H1 (cell line): ENCODE results near the gene SIPA1L2. TPM values are rescaled to one million over a fixed set of nuclear protein-coding genes. Genes with fewer than 3 reads are reported as not detected.

Source experiments
- CTCF ChIA-PET: fragments of 300-600 bp; sonication (Branson Sonifier 250); formaldehyde crosslinking; loops from one replicate; lab custom pipeline; 2021; ENCODE audit not compliant: partially characterized antibody; lab: Charles Lee
- POLR2A ChIA-PET: fragments of 300-600 bp; sonication (Branson Sonifier 250); formaldehyde crosslinking; loops from one replicate; lab custom pipeline; 2021; ENCODE audit warnings: inconsistent platforms; ENCODE audit not compliant: partially characterized antibody; lab: Charles Lee
- DNase-seq, 2 experiments: peaks; one replicate each; pipeline versions ENCODE4 v3.0.0 to v3.0.0-alpha.2; 2010 to 2022; ENCODE audit warnings: low spot score in 2 of 2, low read depth in 1 of 2, mixed read lengths in 1 of 2
- FAIRE-seq: peaks from 2 replicates; lab custom pipeline; 2011; peaks lifted over from hg19 to GRCh38; lab: Jason Lieb, UNC
- H2AFZ ChIP-seq: 2 replicates; pipeline ENCODE4 v1.8.1; 2012; ENCODE audit warnings: low read length, inconsistent platforms
- H2AK5ac ChIP-seq: 2 replicates; pipeline ENCODE4 v1.6.1; 2013; ENCODE audit warnings: low read depth, low read length
- H2BK120ac ChIP-seq: replicated peaks from 2 replicates; pipeline ENCODE3; 2013; ENCODE audit warnings: low read depth, low read length, inconsistent platforms
- H2BK12ac ChIP-seq: 2 replicates; pipeline ENCODE4 v1.6.1; 2013; ENCODE audit warnings: low read depth, low read length
- H2BK15ac ChIP-seq: 2 replicates; pipeline ENCODE4 v1.6.1; 2013; ENCODE audit warnings: low read length
- H2BK20ac ChIP-seq: 2 replicates; pipeline ENCODE4 v1.6.1; 2013; ENCODE audit warnings: low read length
- H2BK5ac ChIP-seq: 2 replicates; pipeline ENCODE4 v1.6.1; 2013; ENCODE audit warnings: low read depth, low read length
- H3K14ac ChIP-seq: 2 replicates; pipeline ENCODE4 v1.6.1; 2013; ENCODE audit warnings: inconsistent platforms; ENCODE audit not compliant: insufficient read length
- H3K18ac ChIP-seq: 2 replicates; pipeline ENCODE4 v1.6.1; 2013; ENCODE audit warnings: low read length; ENCODE audit errors: extremely low read depth
- H3K23ac ChIP-seq: 2 replicates; pipeline ENCODE4 v1.6.1; 2013; ENCODE audit warnings: inconsistent platforms; ENCODE audit not compliant: insufficient read length
- H3K23me2 ChIP-seq: 2 replicates; pipeline ENCODE4 v1.6.1; 2013; ENCODE audit warnings: low read depth, low read length
- H3K27ac ChIP-seq: 2 replicates; pipeline ENCODE4 v1.6.1; 2011; ENCODE audit warnings: low read depth, low read length, inconsistent platforms
- H3K27me3 ChIP-seq, 4 experiments: replicated peaks in 1 of 4; 1 replicate in 1 of 4; 2 replicates in 3 of 4; pipeline versions ENCODE4 v1.6.1 to v1.8.1; 2011 to 2013; ENCODE audit warnings: low read length in 3 of 4, mild to moderate bottlenecking in 3 of 4, inconsistent platforms in 2 of 4, mixed read lengths in 2 of 4, moderate library complexity in 1 of 4; ENCODE audit not compliant: control insufficient read depth in 3 of 4, insufficient read depth in 3 of 4; ENCODE audit errors: extremely low read depth in 1 of 4
- H3K36me3 ChIP-seq, 4 experiments: 2 replicates each; pipeline versions ENCODE4 v1.6.1 to v1.8.1; 2011 to 2013; ENCODE audit warnings: mild to moderate bottlenecking in 4 of 4, low read length in 3 of 4, moderate library complexity in 2 of 4, control low read depth in 1 of 4, inconsistent platforms in 1 of 4; ENCODE audit not compliant: insufficient read depth in 4 of 4, control insufficient read depth in 2 of 4
- H3K4ac ChIP-seq: replicated peaks from 2 replicates; pipeline ENCODE3; 2013; ENCODE audit warnings: low read length, low read depth, mixed read lengths, inconsistent platforms; ENCODE audit not compliant: insufficient read length
- H3K4me1 ChIP-seq, 4 experiments: replicated peaks in 1 of 4; 1 replicate in 1 of 4; 2 replicates in 3 of 4; pipeline versions ENCODE4 v1.6.1 to v1.8.1; 2011 to 2013; ENCODE audit warnings: low read length in 3 of 4, inconsistent platforms in 2 of 4, mixed read lengths in 1 of 4; ENCODE audit not compliant: insufficient read depth in 4 of 4, control insufficient read depth in 3 of 4
- H3K4me2 ChIP-seq, 2 experiments: 2 replicates each; pipeline versions ENCODE4 v1.6.1 to v1.8.1; 2011 to 2013; ENCODE audit warnings: low read depth in 2 of 2, low read length in 2 of 2, control low read depth in 1 of 2, inconsistent platforms in 1 of 2, mild to moderate bottlenecking in 1 of 2; ENCODE audit not compliant: insufficient read depth in 1 of 2
- H3K4me3 ChIP-seq, 4 experiments: fragments of 200-600, 300-600 bp in 1 of 4; sonication (generic), shearing (Covaris generic), sonication (Bioruptor Twin) in 1 of 4; 2 replicates each; pipeline versions ENCODE4 v1.5.1 to v1.8.1; 2011 to 2016; ENCODE audit warnings: low read length in 4 of 4, low read depth in 3 of 4, control low read depth in 2 of 4, inconsistent platforms in 2 of 4, mild to moderate bottlenecking in 2 of 4, mixed read lengths in 1 of 4, moderate library complexity in 1 of 4; ENCODE audit not compliant: insufficient read depth in 2 of 4; ENCODE audit errors: extremely low read depth in 1 of 4
- H3K56ac ChIP-seq: replicated peaks from 2 replicates; pipeline ENCODE3; 2013; ENCODE audit warnings: low read depth, mild to moderate bottlenecking, mixed read lengths, low read length, inconsistent platforms; ENCODE audit not compliant: insufficient read length
- H3K79me1 ChIP-seq: 2 replicates; pipeline ENCODE4 v1.6.1; 2013; ENCODE audit warnings: low read depth, low read length, control low read depth
- H3K79me2 ChIP-seq, 2 experiments: 2 replicates each; pipeline versions ENCODE4 v1.6.1 to v1.8.1; 2012 to 2013; ENCODE audit warnings: low read length in 2 of 2, mild to moderate bottlenecking in 2 of 2, inconsistent platforms in 1 of 2; ENCODE audit not compliant: insufficient read depth in 2 of 2, control insufficient read depth in 1 of 2
- H3K9ac ChIP-seq, 4 experiments: replicated peaks in 1 of 4; 1 replicate in 1 of 4; 2 replicates in 3 of 4; pipeline versions ENCODE4 v1.6.1 to v1.8.1; 2011 to 2013; ENCODE audit warnings: low read depth in 3 of 4, low read length in 3 of 4, control low read depth in 2 of 4, mild to moderate bottlenecking in 2 of 4, moderate library complexity in 2 of 4, inconsistent platforms in 1 of 4; ENCODE audit errors: extremely low read depth in 1 of 4
- H3K9me3 ChIP-seq, 2 experiments: 2 replicates each; pipeline versions ENCODE4 v1.6.1 to v1.8.1; 2012 to 2013; ENCODE audit warnings: mild to moderate bottlenecking in 2 of 2, moderate library complexity in 2 of 2, control low read depth in 1 of 2, inconsistent platforms in 1 of 2, low read depth in 1 of 2, low read length in 1 of 2, mixed read lengths in 1 of 2; ENCODE audit not compliant: insufficient read depth in 2 of 2
- H4K20me1 ChIP-seq, 2 experiments: replicated peaks in 1 of 2; 2 replicates each; pipeline versions ENCODE3 to v1.8.1; 2011 to 2013; ENCODE audit warnings: inconsistent platforms in 2 of 2, low read length in 2 of 2, mild to moderate bottlenecking in 1 of 2; ENCODE audit not compliant: insufficient read depth in 2 of 2, control insufficient read depth in 1 of 2
- H4K5ac ChIP-seq: 2 replicates; pipeline ENCODE4 v1.6.1; 2013; ENCODE audit warnings: low read length, low read depth, mixed read lengths, inconsistent platforms; ENCODE audit not compliant: insufficient read length
- H4K8ac ChIP-seq: 2 replicates; pipeline ENCODE4 v1.8.0; 2013; ENCODE audit warnings: mild to moderate bottlenecking, moderate library complexity, low read length, inconsistent platforms; ENCODE audit not compliant: insufficient read depth; ENCODE audit errors: extremely low read depth
- H4K91ac ChIP-seq: replicated peaks from 2 replicates; pipeline ENCODE3; 2013; ENCODE audit warnings: low read length, mixed read lengths, inconsistent platforms; ENCODE audit not compliant: insufficient read length
- CEBPB ChIP-seq: IDR thresholded peaks from 2 replicates; pipeline ENCODE4 v1.6.1; 2012; ENCODE audit warnings: low read depth, low read length
- WGBS, 2 experiments: shearing (Covaris generic) in 1 of 2; methylation state at CpG; one replicate each; pipeline versions ENCODE4 v1.1.6 to v1.1.7; 2013 to 2015; ENCODE audit warnings: low lambda C conversion rate in 2 of 2, mixed read lengths in 2 of 2, inconsistent platforms in 1 of 2, low coverage in 1 of 2, missing lambda C conversion rate in 1 of 2; ENCODE audit not compliant: insufficient replicate concordance in 2 of 2, insufficient coverage in 1 of 2, insufficient read length in 1 of 2; ENCODE audit errors: extremely low coverage in 1 of 2, missing lambda C conversion rate in 1 of 2; 5-methylcytosine and 5-hydroxymethylcytosine counted together
- polyA plus RNA-seq, 7 experiments: library from polyadenylated mRNA; depleted of rRNA in 3 of 7; stranded (reverse) in 5 of 7; unstranded in 2 of 7; fragments of >200 nt in 5 of 7; fragments of 200-250 nt in 2 of 7; gene quantifications; 1 replicate in 5 of 7; 2 replicates in 1 of 7; 4 replicates in 1 of 7; pipeline versions ENCODE4 v1.2.1 to v1.2.3, GENCODE V29; 2011 to 2013; ENCODE audit warnings: missing spikeins in 2 of 7, mixed read lengths in 2 of 7
- total RNA-seq: library from RNA; stranded (reverse); fragmentation: NEBNext Ultra II Directional; extraction: Animal tissue kit (Norgen Biotek cat#: 25700); gene quantifications from 2 replicates; pipeline ENCODE4 v1.2.1, GENCODE V29; 2021

SIPA1L2 gene
- total and polyA plus RNA-seq, 2 of the 8 experiments (the other 6 are each of a cell fraction or from before 2014, with no cell fraction given), result 7.7 to 13.2 TPM

GRCh38 chr1:232610192-232610901 is 19.6 kb downstream of the SIPA1L2 start:
- DNase-seq (no peak), FAIRE-seq (no peak)
- CTCF ChIA-PET, result interaction anchor here (0.6 to 1.2 kb wide), 4 partner anchors 8 to 232 kb away, joined by 3 to 7 read pairs (median 5); no protein-coding TSS in a partner anchor
- no peaks in the 10 kb centered on the region for H3K23me2 ChIP-seq
- no peak overlapping the region for H2BK12ac ChIP-seq
- H3K27ac ChIP-seq, result no peak overlapping the region
- H4K91ac ChIP-seq, result no peak overlapping the region
- no peak overlapping the region for H2AK5ac ChIP-seq
- POLR2A ChIA-PET, result no interaction called here
- no peaks in the 10 kb centered on the region; a peak in 3 of 7 replicates for H3K4me1 ChIP-seq
- no peaks in the 10 kb centered on the region for H4K20me1 ChIP-seq
- H3K4me3 ChIP-seq, result no peak overlapping the region
- no peak overlapping the region for H3K23ac ChIP-seq
- peaks cover 0 to 4% of the 10 kb centered on the region in 2 experiments; a peak in 1 of 4 replicates for H3K79me2 ChIP-seq
- no peak overlapping the region for H2BK20ac ChIP-seq
- no peaks in the 10 kb centered on the region for H3K27me3 ChIP-seq
- H2BK5ac ChIP-seq, result no peak overlapping the region; the same call in 1 of the 2 replicates
- H3K18ac ChIP-seq, result no peak overlapping the region
- 82% methylated on average over 6 of the region's 6 CpGs; no CpG with 5 or more reads in 1 of the 2 experiments for WGBS, 2 experiments
- peak overlapping the region; percentile 67 for H3K4ac ChIP-seq
- no peak overlapping the region for H2BK120ac ChIP-seq
- H3K56ac ChIP-seq, result no peak overlapping the region
- H3K9ac ChIP-seq, result no peak overlapping the region
- H3K14ac ChIP-seq, result no peak overlapping the region
- no peak overlapping the region for H2BK15ac ChIP-seq
- H4K8ac ChIP-seq, result no peak overlapping the region
- no peaks in the 10 kb centered on the region for H3K36me3 ChIP-seq
- no peaks in the 10 kb centered on the region for H3K9me3 ChIP-seq
- no peak overlapping the region for H3K4me2 ChIP-seq
- no peaks in the 10 kb centered on the region for H3K79me1 ChIP-seq
- H4K5ac ChIP-seq, result no peak overlapping the region
- H2AFZ ChIP-seq, result no peak overlapping the region
- TF ChIP-seq CEBPB, result no peak
- TF ChIP-seq, all 59 proteins: peak for 0
